HT-29 (cell line): Measurements from ENCODE around the gene TRIOBP. TPM values are rescaled to one million over a fixed set of nuclear protein-coding genes. Genes with fewer than 3 reads are reported as not detected.
A peak's percentile ranks its signal among the peaks of the same experiment; 100 is the strongest.

ENCODE experiments used
- DNase-seq: peaks from one replicate; pipeline ENCODE4 v3.0.0-alpha.2; 2015; ENCODE audit warnings: low spot score
- total RNA-seq: library from RNA; depleted of rRNA; stranded (reverse); fragments of >200 nt; shearing (Covaris generic); gene quantifications from 2 replicates; pipeline ENCODE4 v1.2.3, GENCODE V29; 2014

The TRIOBP gene
- total RNA-seq, 1 experiment from 2014 or later, result 91.3 TPM

- no peak for DNase-seq
Measured at GRCh38 chr22:37804352-37804880, 107.6 kb downstream of the TRIOBP start.

GRCh38 chr22:37804881-37805809 lies 108.3 kb downstream of the TRIOBP start:
- peak; percentile 83 for DNase-seq

GRCh38 chr22:37805810-37806277 lies 109.0 kb downstream of the TRIOBP start:
- DNase-seq, result no peak

- peak; percentile 34 for DNase-seq
Measured at GRCh38 chr22:37806409-37807333, 109.8 kb downstream of the TRIOBP start.

DNA sequence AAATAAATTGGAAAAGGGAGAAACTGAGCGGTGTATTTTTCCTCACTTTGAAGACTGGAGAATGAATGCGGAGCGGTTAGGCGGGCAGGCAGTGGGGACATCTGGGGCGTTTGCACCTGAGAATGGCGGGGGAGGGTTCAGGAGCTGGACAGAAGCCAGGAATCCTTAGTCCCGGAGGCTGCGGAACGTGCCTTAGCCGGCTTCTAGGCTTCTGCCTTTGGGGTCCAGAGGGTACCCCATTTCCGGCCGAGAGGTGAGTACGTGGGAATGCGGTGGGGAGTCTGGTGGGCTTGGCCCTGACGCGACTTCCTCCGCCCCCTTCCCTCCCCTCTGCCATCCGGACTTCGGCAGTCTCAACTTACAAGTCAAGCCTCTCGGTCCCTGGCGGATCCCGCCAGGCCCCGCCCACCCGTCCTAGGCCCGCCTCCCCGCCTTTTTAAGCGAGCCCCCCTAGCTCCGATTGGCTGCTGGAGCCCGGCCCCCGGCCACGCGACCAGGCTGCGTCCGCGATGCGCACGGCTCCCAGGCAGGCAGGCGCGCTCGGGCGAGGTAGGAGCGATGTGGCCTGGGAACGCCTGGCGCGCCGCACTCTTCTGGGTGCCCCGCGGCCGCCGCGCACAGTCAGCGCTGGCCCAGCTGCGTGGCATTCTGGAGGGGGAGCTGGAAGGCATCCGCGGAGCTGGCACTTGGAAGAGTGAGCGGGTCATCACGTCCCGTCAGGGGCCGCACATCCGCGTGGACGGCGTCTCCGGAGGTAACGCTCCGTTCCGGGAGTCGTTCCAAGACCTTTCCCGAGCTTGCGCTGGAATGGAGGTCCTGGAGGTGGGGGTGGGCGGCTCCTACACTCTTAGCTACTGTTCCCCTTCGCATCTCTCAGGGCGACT lies 110.8 kb downstream of the TRIOBP start, which contains the start of gene GCAT:
Gene GCAT (plus strand): TSS at position 525 of the 884 bp plus-strand sequence. CDS start 34 bp downstream, at position 559.
- peak; percentile 88 for DNase-seq

GRCh38 chr22:37808294-37808657 lies 111.4 kb downstream of the TRIOBP start:
- no peak for DNase-seq

GRCh38 chr22:37809672-37810333 lies 113.0 kb downstream of the TRIOBP start:
- DNase-seq, result no peak

DNA sequence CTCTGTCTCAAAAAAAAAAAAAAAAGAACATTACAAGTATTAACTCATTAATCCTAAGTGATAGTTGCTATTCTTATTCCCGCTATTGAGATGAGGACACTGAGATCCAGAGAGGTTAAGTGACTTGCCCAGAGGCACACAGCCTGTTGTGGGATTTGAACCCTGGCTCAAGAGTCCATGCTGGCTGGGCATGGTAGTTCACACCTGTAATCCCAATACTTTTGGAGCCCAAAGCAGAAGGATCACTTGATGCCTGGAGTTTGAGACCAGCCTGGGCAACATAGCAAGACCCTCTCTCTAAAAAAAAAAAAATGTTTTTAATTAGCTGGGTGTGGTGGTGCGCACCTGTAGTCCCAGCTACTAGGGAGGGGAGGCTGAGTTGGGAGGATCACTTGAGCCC lies 115.0 kb downstream of the TRIOBP start:
- DNase-seq, result no peak

- DNase-seq, result no peak
Measured at GRCh38 chr22:37812869-37813678, 116.2 kb downstream of the TRIOBP start.

GRCh38 chr22:37815593-37815992 lies 118.7 kb downstream of the TRIOBP start:
- DNase-seq, result no peak

- DNase-seq, result no peak
Measured at GRCh38 chr22:37816543-37817180, 119.8 kb downstream of the TRIOBP start.

GRCh38 chr22:37817705-37818408 lies 121.0 kb downstream of the TRIOBP start:
- DNase-seq, result peak; percentile 84

DNA sequence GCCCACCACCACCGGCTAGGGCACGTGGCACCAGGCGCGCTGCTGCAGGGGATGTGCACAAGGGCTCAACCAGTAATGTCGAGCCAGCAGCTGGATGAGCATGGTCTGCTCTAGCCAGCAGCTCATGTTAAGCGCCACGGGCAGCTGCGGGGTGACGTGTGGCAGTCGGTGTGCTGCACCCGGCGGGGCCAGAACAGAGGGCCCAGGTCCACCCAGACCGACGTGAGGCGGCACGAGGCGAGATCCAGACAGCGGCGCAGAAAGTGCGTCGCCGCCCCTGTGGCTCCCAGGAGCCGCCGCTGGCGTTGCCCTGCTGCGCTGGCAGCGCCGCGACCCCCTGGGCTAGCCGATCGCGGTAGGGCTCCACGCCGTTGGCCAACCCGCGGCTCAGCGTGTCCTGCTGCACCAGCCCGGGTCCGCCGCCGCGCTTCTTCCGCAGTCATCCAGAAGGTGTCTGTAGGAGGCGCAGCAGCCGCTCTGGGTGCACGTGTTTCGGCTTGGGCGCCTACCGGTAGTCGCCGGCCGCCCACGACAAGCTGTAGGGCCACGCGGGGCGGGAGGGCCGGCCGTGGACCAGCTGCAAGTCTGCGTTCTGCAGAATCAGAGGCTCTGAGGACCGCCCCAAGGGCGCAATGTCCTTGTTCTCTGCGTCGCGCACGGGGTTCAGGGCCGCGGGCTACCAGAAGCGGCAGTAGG lies 121.7 kb downstream of the TRIOBP start:
- DNase-seq, result peak; percentile 53

- no peak for DNase-seq
Measured at GRCh38 chr22:37819105-37819433, 122.2 kb downstream of the TRIOBP start.

GRCh38 chr22:37820350-37820749 lies 123.5 kb downstream of the TRIOBP start:
- DNase-seq, result no peak

- DNase-seq, result no peak
Measured at GRCh38 chr22:37822079-37822833, 125.4 kb downstream of the TRIOBP start.
